Measurements from ENCODE around the gene NPHP4.

GRCh38 chr1:5949761-5950100 lies 42.5 kb downstream of the NPHP4 start:
- TF ChIP-seq NFYB (CRISPR knock-in tag; conservative IDR thresholded peaks at IDR 0.05; ENCODE audit: low read depth): no peak
- TF ChIP-seq CTCF (IDR thresholded peaks at IDR 0.05): no peak
- no peak for TF ChIP-seq MAX (CRISPR knock-in tag; IDR thresholded peaks at IDR 0.05)
- no peak for TF ChIP-seq USF2 (CRISPR knock-in tag; IDR thresholded peaks at IDR 0.05)
- no peak for TF ChIP-seq ETV6 (CRISPR knock-in tag; IDR thresholded peaks at IDR 0.05)
- TF ChIP-seq RELA (CRISPR knock-in tag; IDR thresholded peaks at IDR 0.05; ENCODE audit: borderline replicate concordance): no peak
- TF ChIP-seq AFF4 (CRISPR knock-in tag; IDR thresholded peaks at IDR 0.05; ENCODE audit: borderline replicate concordance): no peak
- no peak for TF ChIP-seq TEAD1 (CRISPR knock-in tag; IDR thresholded peaks at IDR 0.05)
- TF ChIP-seq SMAD4 (CRISPR knock-in tag; IDR thresholded peaks at IDR 0.05): no peak
- no peak for TF ChIP-seq ZNF532 (CRISPR knock-in tag; IDR thresholded peaks at IDR 0.05; ENCODE audit: borderline replicate concordance)
- no peak for TF ChIP-seq TEAD4 (CRISPR knock-in tag; IDR thresholded peaks at IDR 0.05)
- no peak for TF ChIP-seq ZNF423 (CRISPR knock-in tag; IDR thresholded peaks at IDR 0.05)
